Cardiac ventricle fibroblast (primary cell): ENCODE results near the gene WNT10A. TPM values are rescaled to one million over a fixed set of nuclear protein-coding genes. Genes with fewer than 3 reads are reported as not detected.

Source experiments
- total RNA-seq: library from RNA; depleted of rRNA; stranded (reverse); fragments of >200 nt; gene quantifications from 2 replicates; pipeline ENCODE4 v1.2.3, GENCODE V29; 2015

Gene WNT10A
- total RNA-seq = not detected in 2 replicates

DNA sequence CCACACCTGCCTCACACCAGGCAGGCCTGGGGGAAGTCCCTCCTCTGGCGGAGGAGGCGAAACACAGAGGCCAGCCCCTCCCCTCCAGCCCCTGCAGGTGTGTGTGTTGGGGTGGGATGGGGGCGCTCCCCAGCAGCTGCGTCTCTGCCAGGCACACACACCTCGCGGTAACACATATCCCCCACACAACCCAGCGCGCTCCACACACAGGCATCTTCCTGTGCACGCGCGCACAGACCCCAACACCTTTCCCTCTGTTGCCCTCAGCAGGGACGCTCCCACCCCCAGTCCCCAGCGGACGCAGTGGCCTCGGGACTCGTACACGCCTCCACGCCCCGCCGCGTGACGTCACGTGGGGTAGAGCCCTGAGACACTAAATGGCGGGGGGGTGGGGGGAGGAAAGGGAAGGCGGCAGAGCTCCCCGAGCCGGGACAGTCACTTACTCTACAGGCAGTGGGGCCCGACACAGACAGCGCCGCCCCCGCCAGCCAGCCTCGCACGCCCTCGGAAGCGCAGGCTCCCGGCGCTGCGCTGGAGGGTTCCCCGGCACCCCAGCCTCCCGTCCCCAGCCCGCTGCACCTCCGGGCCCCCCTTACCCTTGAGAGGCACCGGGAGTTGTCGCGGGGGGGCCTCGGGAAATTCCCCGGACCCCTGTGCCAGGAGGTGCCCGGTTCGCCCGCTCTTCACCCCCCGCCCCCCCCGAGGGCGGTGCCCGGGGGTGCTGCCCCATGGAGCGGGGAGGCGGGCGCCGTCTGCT, at the start of gene WNT10A:
TSS of gene WNT10A (plus strand) at position 751 of the 757 bp plus-strand sequence. CDS start 144 bp downstream, outside the sequence.

GRCh38 chr2:218831378-218831990, 49.2 kb upstream of the WNT10A start, which contains the start of gene PRKAG3:
Gene PRKAG3 (minus strand): TSS chr2:218831803.

DNA sequence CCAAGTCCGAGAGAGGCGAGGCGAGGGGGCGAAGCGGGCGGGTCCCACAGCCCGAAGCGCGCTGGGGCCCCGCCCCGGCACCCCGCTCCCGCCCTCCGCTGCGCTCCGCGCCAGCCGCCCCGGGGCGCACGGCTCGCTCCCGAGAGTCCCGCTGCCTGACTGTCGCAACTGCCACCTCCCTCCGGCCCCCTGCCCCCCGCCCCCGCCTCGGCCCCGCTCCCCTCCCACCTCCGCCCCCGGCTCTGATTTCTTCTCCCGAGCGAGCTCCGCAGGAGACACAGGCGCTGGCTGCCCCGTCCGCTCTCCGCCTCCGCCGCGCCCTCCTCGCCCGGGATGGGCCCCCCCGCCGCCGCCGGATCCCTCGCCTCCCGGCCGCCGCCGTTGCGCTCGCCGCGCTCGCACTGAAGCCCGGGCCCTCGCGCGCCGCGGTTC, 21.1 kb upstream of the WNT10A start, which contains the start of gene WNT6:
TSS of gene WNT6 (plus strand) at position 250 of the 432 bp plus-strand sequence. CDS start 233 bp downstream, outside the sequence.

Other genes starting within 250 kb of the WNT10A start
- gene ZNF142, start 221.2 kb upstream of the WNT10A start, total RNA-seq = 11.7 and 13.9 TPM in 2 replicates
- 17.4 and 21.4 TPM in 2 replicates for gene BCS1L, start 221.2 kb upstream of the WNT10A start, total RNA-seq
- 12.5 and 15.9 TPM in 2 replicates for gene RNF25, start 208.8 kb upstream of the WNT10A start, total RNA-seq
- 13.6 and 18.5 TPM in 2 replicates for gene STK36, start 208.8 kb upstream of the WNT10A start, total RNA-seq
- 10.0 and 15.7 TPM in 2 replicates for gene TTLL4, start 170.0 kb upstream of the WNT10A start, total RNA-seq
- gene CYP27A1, start 98.7 kb upstream of the WNT10A start, total RNA-seq = 15.7 and 15.9 TPM in 2 replicates
- gene PRKAG3, start 49.0 kb upstream of the WNT10A start, total RNA-seq = 0.19 TPM in 1 of 2 replicates, not detected in the other
- 0.06 TPM in 1 of 2 replicates, not detected in the other for gene WNT6, start 21.0 kb upstream of the WNT10A start, total RNA-seq
- 0.06 TPM in 1 of 2 replicates, not detected in the other for gene CDK5R2, start 78.8 kb downstream of the WNT10A start, total RNA-seq
- gene FEV, start 104.3 kb downstream of the WNT10A start, total RNA-seq = not detected in 2 replicates
- gene CRYBA2, start 112.6 kb downstream of the WNT10A start, total RNA-seq = not detected in 2 replicates
- 0.34 TPM in 1 of 2 replicates, not detected in the other for gene CFAP65, start 160.7 kb downstream of the WNT10A start, total RNA-seq
- gene IHH, start 180.1 kb downstream of the WNT10A start, total RNA-seq = not detected in 2 replicates